Esophagus muscularis mucosa (tissue), 4 donors: ENCODE results near the gene BRD7.

ENCODE experiments used
- CTCF ChIP-seq, 3 experiments: fragments of 200-600 bp in 2 of 3; fragments of 450-650 bp in 1 of 3; sonication (generic) in 2 of 3; IDR thresholded peaks; one replicate each; pipeline ENCODE4 v1.5.1; 2017 to 2019; ENCODE audit warnings: antibody characterized with exemption in 3 of 3, mild to moderate bottlenecking in 2 of 3, moderate library complexity in 1 of 3
- EP300 ChIP-seq: sonication (generic); formaldehyde crosslinking; IDR thresholded peaks from one replicate; pipeline ENCODE4 v1.6.1; 2017; ENCODE audit warnings: antibody characterized with exemption
- POLR2AphosphoS5 ChIP-seq, 2 donors: sonication (generic); formaldehyde crosslinking; IDR thresholded peaks; one replicate each; pipeline ENCODE4 v1.6.1; 2017; ENCODE audit warnings: antibody characterized with exemption in 2 of 2

GRCh38 chr16:50284131-50284911 is 84.5 kb downstream of the BRD7 start:
- TF ChIP-seq CTCF (IDR thresholded peaks at IDR 0.05): no peak
- TF ChIP-seq EP300: no peak
- no peak for TF ChIP-seq POLR2AphosphoS5 (IDR thresholded peaks at IDR 0.05)
